Osteoblast (primary cell): ENCODE measurements around the gene ADCY10. TPM values are rescaled to one million over a fixed set of nuclear protein-coding genes. Genes with fewer than 3 reads are reported as not detected.
"Not testable (repeated sequence)": the region's sequence is repeated elsewhere in the genome, so short reads cannot be mapped to it uniquely, and the experiment has no call there.

ENCODE experiments used
- DNase-seq: peaks from one replicate; pipeline ENCODE4 v3.0.0; 2011; ENCODE audit warnings: low spot score, mixed read lengths; ENCODE audit not compliant: insufficient read length; ENCODE audit errors: missing footprints
- H2AFZ ChIP-seq: 2 replicates; pipeline ENCODE4 v1.6.0; 2011; ENCODE audit warnings: mild to moderate bottlenecking, low read length
- H3K27ac ChIP-seq: 2 replicates; pipeline ENCODE4 v1.5.1; 2011; ENCODE audit warnings: mild to moderate bottlenecking, low read depth, low read length, moderate library complexity
- H3K27me3 ChIP-seq: 2 replicates; pipeline ENCODE4 v1.6.0; 2012; ENCODE audit warnings: mild to moderate bottlenecking, control low read depth, inconsistent platforms, low read length, moderate library complexity; ENCODE audit not compliant: insufficient read depth
- H3K36me3 ChIP-seq: 2 replicates; pipeline ENCODE4 v1.5.1; 2011; ENCODE audit warnings: mild to moderate bottlenecking, low read length, control low read depth, moderate library complexity; ENCODE audit not compliant: insufficient read depth
- H3K4me1 ChIP-seq: 2 replicates; pipeline ENCODE4 v1.5.1; 2011; ENCODE audit warnings: mild to moderate bottlenecking, low read length, control low read depth, moderate library complexity; ENCODE audit not compliant: insufficient read depth
- H3K4me2 ChIP-seq: 2 replicates; pipeline ENCODE4 v1.6.0; 2011; ENCODE audit warnings: mild to moderate bottlenecking, low read length; ENCODE audit not compliant: insufficient read depth
- H3K4me3 ChIP-seq: fragments of 200-600 bp; sonication (generic); 3 replicates; pipeline ENCODE4 v1.5.1; 2012; ENCODE audit warnings: mild to moderate bottlenecking, low read length, inconsistent platforms; ENCODE audit not compliant: insufficient read depth
- H3K79me2 ChIP-seq: 2 replicates; pipeline ENCODE4 v1.6.0; 2012; ENCODE audit warnings: mild to moderate bottlenecking, low read length, control low read depth, inconsistent platforms; ENCODE audit not compliant: insufficient read depth
- H3K9me3 ChIP-seq: 2 replicates; pipeline ENCODE4 v1.5.1; 2011; ENCODE audit warnings: low read depth, low read length, control low read depth
- H4K20me1 ChIP-seq: 2 replicates; pipeline ENCODE4 v1.6.0; 2012; ENCODE audit warnings: mild to moderate bottlenecking, low read length, control low read depth; ENCODE audit not compliant: insufficient read depth
- total RNA-seq: library from RNA; depleted of rRNA; stranded (reverse); fragments of >200 nt; gene quantifications from 2 replicates; pipeline ENCODE4 v1.2.3, GENCODE V29; 2012
- TF ChIP-seq, protein P1 (sequence below): IDR thresholded peaks from 2 replicates; pipeline ENCODE4 v1.5.1; 2011; ENCODE audit warnings: mild to moderate bottlenecking, low read depth, low read length, moderate library complexity; ENCODE audit errors: extremely low read depth

ADCY10 gene
- total RNA-seq, 1 donor: 0.36 TPM

DNA sequence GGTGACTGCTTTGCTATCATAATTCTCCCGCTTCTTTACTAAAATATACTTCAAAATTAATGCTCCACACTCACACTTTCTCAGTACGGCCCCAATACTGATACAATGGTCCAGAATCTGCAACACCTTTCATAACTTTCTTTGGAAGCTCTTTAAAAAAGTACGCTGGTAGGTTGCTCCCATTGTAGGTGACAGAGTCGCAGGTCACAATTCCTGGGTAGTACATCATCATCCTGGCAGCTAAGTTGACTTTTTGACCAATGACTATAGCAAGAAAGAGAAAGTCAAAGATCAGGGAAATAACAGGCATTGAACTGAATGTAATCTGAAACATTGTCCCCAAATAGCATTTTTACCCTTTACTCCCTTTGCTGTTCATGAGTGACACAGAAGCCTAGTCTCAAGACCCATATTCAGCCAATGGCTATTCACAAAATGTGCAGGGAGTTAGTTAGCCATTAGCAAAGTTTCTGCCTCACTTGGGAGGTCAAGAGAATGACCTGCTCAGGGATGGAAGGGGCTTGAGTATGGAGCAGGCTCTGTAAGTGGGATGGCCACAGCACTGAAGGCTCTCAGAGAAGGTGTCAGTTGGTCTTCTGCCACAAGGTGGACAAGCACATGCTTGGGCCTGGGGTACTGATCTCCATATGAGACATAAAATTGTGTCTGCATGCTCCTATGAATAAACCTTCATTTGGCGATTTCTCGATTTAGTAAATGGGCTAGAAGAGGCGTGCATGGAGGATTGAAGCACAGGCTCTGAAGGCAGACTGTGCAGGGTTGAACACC lies 35.4 kb downstream of the ADCY10 start:
- no peaks in the 10 kb centered on the region for H3K9me3 ChIP-seq
- H3K4me1 ChIP-seq: peaks cover 21% of the 10 kb centered on the region
- TF ChIP-seq, protein P1, sequence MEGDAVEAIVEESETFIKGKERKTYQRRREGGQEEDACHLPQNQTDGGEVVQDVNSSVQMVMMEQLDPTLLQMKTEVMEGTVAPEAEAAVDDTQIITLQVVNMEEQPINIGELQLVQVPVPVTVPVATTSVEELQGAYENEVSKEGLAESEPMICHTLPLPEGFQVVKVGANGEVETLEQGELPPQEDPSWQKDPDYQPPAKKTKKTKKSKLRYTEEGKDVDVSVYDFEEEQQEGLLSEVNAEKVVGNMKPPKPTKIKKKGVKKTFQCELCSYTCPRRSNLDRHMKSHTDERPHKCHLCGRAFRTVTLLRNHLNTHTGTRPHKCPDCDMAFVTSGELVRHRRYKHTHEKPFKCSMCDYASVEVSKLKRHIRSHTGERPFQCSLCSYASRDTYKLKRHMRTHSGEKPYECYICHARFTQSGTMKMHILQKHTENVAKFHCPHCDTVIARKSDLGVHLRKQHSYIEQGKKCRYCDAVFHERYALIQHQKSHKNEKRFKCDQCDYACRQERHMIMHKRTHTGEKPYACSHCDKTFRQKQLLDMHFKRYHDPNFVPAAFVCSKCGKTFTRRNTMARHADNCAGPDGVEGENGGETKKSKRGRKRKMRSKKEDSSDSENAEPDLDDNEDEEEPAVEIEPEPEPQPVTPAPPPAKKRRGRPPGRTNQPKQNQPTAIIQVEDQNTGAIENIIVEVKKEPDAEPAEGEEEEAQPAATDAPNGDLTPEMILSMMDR: no peak
- H2AFZ ChIP-seq: no peak overlapping the region
- no peaks in the 10 kb centered on the region for H3K27me3 ChIP-seq
- no peaks in the 10 kb centered on the region for H3K36me3 ChIP-seq
- H3K4me2 ChIP-seq: no peak overlapping the region
- no peak for DNase-seq
- no peak overlapping the region for H3K4me3 ChIP-seq
- H3K27ac ChIP-seq: no peak overlapping the region
- no peaks in the 10 kb centered on the region for H4K20me1 ChIP-seq
- no peaks in the 10 kb centered on the region for H3K79me2 ChIP-seq

DNA sequence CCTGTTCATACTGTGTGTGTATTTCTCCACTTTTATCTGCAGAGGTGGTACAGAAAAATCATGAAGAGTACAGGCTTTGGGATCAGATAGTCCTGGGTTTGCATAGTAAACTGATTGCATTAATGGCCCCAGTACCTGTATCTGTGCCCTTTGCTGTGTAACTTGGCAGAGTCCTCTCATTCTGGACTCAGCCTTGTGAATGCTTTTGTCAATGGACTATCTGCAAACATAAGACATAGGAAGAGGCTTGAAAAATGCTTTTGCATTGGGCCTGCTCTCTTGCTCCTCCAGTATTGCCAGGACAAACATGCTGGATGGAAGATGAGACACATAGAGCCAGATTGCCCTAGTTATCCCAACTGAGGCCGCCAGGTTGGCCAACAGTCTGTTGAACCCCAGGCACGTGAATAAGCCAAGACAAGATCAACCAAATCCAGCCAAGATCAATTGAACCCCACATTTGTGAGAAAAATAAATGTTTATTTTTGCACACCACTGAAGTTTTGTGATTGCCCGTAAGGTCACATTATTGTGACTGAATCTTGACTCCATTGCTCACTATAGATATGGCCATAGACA lies 37.2 kb downstream of the ADCY10 start:
- Histone ChIP-seq H3K4me1 (peaks cover 16% of the 10 kb centered on the region), H3K79me2 (no peaks in the 10 kb centered on the region), H4K20me1 (no peaks in the 10 kb centered on the region), H3K4me2 (no peak overlapping the region), H3K27me3 (no peaks in the 10 kb centered on the region), H3K4me3 (no peak overlapping the region), H2AFZ (no peak overlapping the region), H3K27ac (no peak overlapping the region), H3K9me3 (no peaks in the 10 kb centered on the region), H3K36me3 (no peaks in the 10 kb centered on the region)
- TF ChIP-seq, protein P1: no peak
- DNase-seq: no peak

DNA sequence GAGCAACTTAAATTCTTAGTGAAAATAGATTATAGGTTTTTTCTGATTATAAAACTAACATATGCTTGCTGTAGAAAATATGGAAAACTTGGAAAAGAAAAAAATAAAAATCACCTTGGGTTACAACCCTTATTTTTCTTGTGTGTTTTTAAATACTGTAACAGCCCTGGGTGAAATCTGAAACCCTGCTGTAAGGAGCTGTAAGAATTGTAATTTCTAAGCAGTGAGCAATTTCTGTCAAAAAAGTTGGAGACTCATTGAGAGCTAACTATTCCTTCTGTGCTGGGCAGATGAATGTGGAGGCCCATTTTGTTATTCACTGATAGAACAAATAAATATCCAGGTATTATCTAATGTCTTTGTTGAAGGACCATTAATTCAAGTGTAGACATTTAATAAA lies 42.6 kb downstream of the ADCY10 start:
- TF ChIP-seq, protein P1: no peak
- Histone ChIP-seq H2AFZ (no peak overlapping the region), H3K79me2 (no peaks in the 10 kb centered on the region), H3K9me3 (no peaks in the 10 kb centered on the region), H3K27ac (no peak overlapping the region), H3K36me3 (no peaks in the 10 kb centered on the region), H3K4me3 (no peak overlapping the region), H3K4me1 (peaks cover under 1% of the 10 kb centered on the region), H3K4me2 (no peak overlapping the region), H3K27me3 (no peaks in the 10 kb centered on the region), H4K20me1 (no peaks in the 10 kb centered on the region)
- no peak for DNase-seq

DNA sequence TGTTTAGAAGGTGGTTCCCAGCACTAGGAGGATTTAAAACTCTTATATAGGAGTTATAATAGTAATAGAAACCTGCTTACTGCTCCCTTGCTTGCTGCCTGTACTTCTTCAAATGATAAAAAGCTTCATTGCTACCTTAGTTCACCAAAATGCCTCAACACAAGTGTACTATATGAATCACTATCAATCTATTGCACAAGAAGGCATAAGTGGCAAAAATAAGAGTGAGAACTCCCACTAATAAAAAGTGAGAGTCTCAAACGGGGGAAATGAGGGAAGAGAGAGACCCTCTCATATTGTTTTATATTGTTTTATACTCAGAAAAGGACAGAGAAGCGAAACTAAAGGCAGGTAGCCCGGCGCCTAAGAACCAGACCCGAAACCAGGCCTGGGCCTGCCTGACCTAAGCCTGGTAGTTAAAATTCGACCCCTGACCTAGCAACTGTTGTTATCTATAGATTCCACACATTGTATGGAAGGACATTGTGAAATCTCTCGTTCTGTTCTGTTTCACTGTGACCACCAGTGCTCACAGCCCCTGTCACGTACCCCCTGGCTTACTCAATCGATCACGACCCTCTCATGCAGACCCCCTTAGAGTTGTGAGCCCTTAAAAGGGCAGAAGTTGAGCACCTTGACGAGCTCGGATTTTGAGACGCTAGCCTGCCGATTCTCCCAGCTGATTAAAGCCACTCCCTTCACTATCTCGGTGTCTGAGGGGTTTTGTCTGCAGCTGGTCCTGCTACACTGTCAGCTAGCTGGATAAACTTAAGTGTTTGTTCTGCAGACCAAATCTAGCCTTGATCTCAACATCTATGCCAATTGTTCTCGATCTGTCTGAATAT lies 44.6 kb downstream of the ADCY10 start:
- DNase-seq, H3K4me2 ChIP-seq, H3K27me3 ChIP-seq, H3K79me2 ChIP-seq, H2AFZ ChIP-seq, H3K4me3 ChIP-seq, H3K9me3 ChIP-seq, H3K4me1 ChIP-seq, H3K27ac ChIP-seq, H4K20me1 ChIP-seq, H3K36me3 ChIP-seq: not testable (repeated sequence)

DNA sequence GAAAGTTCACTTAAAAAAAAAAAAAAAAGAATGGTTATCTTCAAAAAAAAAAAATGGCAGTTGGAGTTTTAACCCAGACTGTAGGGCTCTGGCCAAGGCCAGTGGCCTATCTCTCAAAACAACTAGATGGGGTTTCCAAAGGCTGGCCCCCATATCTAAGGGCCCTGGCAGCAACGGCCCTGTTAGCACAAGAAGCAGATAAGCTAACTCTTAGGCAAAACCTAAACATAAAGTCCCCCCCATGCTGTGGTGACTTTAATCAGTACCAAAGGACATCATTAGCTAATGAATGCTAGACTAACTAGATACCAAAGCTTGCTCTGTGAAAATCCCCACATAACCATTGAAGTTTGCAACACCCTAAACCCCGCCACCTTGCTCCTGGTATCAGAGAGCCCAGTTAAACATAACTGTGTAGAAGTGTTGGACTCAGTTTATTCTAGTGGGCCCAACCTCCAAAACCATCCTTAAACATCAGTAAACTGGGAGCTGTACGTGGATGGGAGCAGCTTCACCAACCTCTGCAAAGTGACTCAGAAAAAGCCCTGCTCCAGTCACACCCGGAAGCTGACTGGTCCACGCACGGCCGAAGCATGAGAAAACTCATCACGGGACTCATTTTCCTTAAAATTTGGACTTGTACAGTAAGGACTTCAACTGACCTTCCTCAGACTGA lies 47.1 kb downstream of the ADCY10 start:
- H3K4me2 ChIP-seq, H3K79me2 ChIP-seq, H2AFZ ChIP-seq, H3K4me3 ChIP-seq, H3K27me3 ChIP-seq, DNase-seq, H3K27ac ChIP-seq, H3K9me3 ChIP-seq, H3K36me3 ChIP-seq, H4K20me1 ChIP-seq: not testable (repeated sequence)
- H3K4me1 ChIP-seq: peaks cover 12% of the 10 kb centered on the region

DNA sequence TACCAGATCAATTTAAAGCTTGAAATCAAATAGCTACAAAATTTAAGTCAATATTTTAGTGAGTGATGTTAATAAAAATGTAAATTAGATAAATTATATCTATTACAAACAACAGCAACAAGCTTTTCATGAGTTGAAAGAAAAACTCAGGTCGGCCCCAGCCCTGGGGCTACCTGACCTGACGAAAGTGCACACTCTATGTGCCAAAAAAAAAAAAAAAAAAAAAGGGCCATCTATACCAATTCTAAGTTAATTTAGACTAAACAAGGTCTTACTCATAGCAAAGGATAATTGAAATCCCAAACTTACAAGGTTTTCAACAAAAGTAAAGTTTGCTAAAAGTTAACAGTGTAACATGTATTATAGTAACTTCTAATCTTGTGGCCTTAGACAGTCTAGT lies 47.6 kb downstream of the ADCY10 start:
- not testable (repeated sequence) for H2AFZ ChIP-seq

More for the DNA sequence above, 47.6 kb downstream of the ADCY10 start:
- not testable (repeated sequence) for H3K4me3 ChIP-seq, H3K27ac ChIP-seq, DNase-seq, H3K9me3 ChIP-seq, H4K20me1 ChIP-seq, H3K27me3 ChIP-seq, H3K79me2 ChIP-seq, H3K36me3 ChIP-seq, H3K4me2 ChIP-seq
- H3K4me1 ChIP-seq: peaks cover 12% of the 10 kb centered on the region
